Lung (tissue), 12 donors: ENCODE measurements around the gene LITAF. TPM values are rescaled to one million over a fixed set of nuclear protein-coding genes. Genes with fewer than 3 reads are reported as not detected.

Source experiments
- ATAC-seq: fragments of 200-7000 bp; cut with Tn5 transposase; one replicate; pipeline ENCODE4 v1.9.1; 2020; ENCODE audit warnings: moderate number of reproducible peaks; ENCODE audit not compliant: insufficient read depth, low FRiP score
- DNase-seq, 3 donors: peaks; one replicate each; pipeline ENCODE4 v3.0.0-alpha.2; 2013 to 2017
- H3K27ac ChIP-seq, 2 donors: one replicate each; pipeline ENCODE4 v1.5.1; 2013; ENCODE audit warnings: mild to moderate bottlenecking in 2 of 2, moderate library complexity in 2 of 2, control low read depth in 1 of 2, inconsistent platforms in 1 of 2, low read depth in 1 of 2, low read length in 1 of 2
- H3K27me3 ChIP-seq, 3 donors: one replicate each; pipeline ENCODE4 v1.5.1; 2013; ENCODE audit warnings: low read length in 2 of 3; ENCODE audit not compliant: control insufficient read depth in 3 of 3, insufficient read depth in 3 of 3
- H3K36me3 ChIP-seq, 4 donors: one replicate each; pipeline ENCODE4 v1.5.1; 2013; ENCODE audit warnings: low read length in 4 of 4, mild to moderate bottlenecking in 1 of 4, moderate library complexity in 1 of 4; ENCODE audit not compliant: control insufficient read depth in 4 of 4, insufficient read depth in 4 of 4
- H3K4me1 ChIP-seq, 5 donors: one replicate each; pipeline ENCODE4 v1.5.1; 2013; ENCODE audit warnings: low read length in 5 of 5, mild to moderate bottlenecking in 2 of 5, moderate library complexity in 1 of 5; ENCODE audit not compliant: control insufficient read depth in 5 of 5, insufficient read depth in 5 of 5
- H3K4me3 ChIP-seq: one replicate; pipeline ENCODE4 v1.5.1; 2013; ENCODE audit warnings: mild to moderate bottlenecking, control low read depth, moderate library complexity
- H3K9ac ChIP-seq, 2 donors: one replicate each; pipeline ENCODE4 v1.5.1; 2013; ENCODE audit warnings: low read length in 2 of 2, control low read depth in 1 of 2; ENCODE audit not compliant: insufficient read depth in 1 of 2
- H3K9me3 ChIP-seq, 4 donors: one replicate each; pipeline ENCODE4 v1.5.1; 2013; ENCODE audit warnings: low read length in 3 of 4, mild to moderate bottlenecking in 1 of 4, moderate library complexity in 1 of 4; ENCODE audit not compliant: control insufficient read depth in 4 of 4, insufficient read depth in 3 of 4
- CTCF ChIP-seq: IDR thresholded peaks from 2 replicates; pipeline ENCODE4 v1.5.1; 2012; ENCODE audit warnings: mild to moderate bottlenecking; ENCODE audit errors: control extremely low read depth, extremely low read depth
- WGBS, 2 donors: extraction: QIAGEN DNeasy Blood & Tissue Kit; methylation state at CpG; one replicate each; pipeline ENCODE4 v1.1.7; 2013; 5-methylcytosine and 5-hydroxymethylcytosine counted together
- polyA plus RNA-seq, 2 donors: library from polyadenylated mRNA; stranded (reverse); fragments of 200-250 nt; gene quantifications; one replicate each; pipeline ENCODE4 v1.2.1, GENCODE V29; 2013
- total RNA-seq, 2 donors: library from RNA; depleted of rRNA in 1 of 2; stranded (reverse); fragments of >200 nt in 1 of 2; gene quantifications; one replicate each; pipeline ENCODE4 v1.2.1, GENCODE V29; 2014 to 2021
- donor health status: control.
- donor health status: control.
- donor health status: Bipolar disorder and iron deficiency.
- donor health status: healthy.
- donor health status: DM: yes; HTN: yes; CAD: no.

LITAF gene
- total and polyA plus RNA-seq, 4 donors: 66.4 to 406 (median 146) TPM

GRCh38 chr16:11526655-11527350, 59.9 kb downstream of the LITAF start:
- 25 to 38% methylated on average over 18 of the region's 18 CpGs for WGBS, 2 donors
- DNase-seq (peak; percentile 18 to 27 (median 23)), ATAC-seq (no peak)
- Histone ChIP-seq H3K27ac (no peak overlapping the region), H3K9ac (no peak overlapping the region), H3K27me3 (peaks cover 0 to 4% (median 3%) of the 10 kb centered on the region in 3 donors), H3K36me3 (no peaks in the 10 kb centered on the region), H3K9me3 (peaks cover 0 to 3% (median 0%) of the 10 kb centered on the region in 4 donors), H3K4me1 (no peaks in the 10 kb centered on the region), H3K4me3 (no peak overlapping the region)
- no peak for TF ChIP-seq CTCF

- Histone ChIP-seq H3K27me3 (peaks cover 0 to 4% (median 3%) of the 10 kb centered on the region in 3 donors), H3K4me1 (no peaks in the 10 kb centered on the region), H3K9ac (no peak overlapping the region), H3K27ac (no peak overlapping the region), H3K36me3 (no peaks in the 10 kb centered on the region), H3K9me3 (peaks cover 0 to 7% (median 4%) of the 10 kb centered on the region in 4 donors), H3K4me3 (no peak overlapping the region)
- TF ChIP-seq CTCF: no peak
- no peak for ATAC-seq
- no peak for DNase-seq
- 82 to 86% methylated on average over 5 to 6 of the region's 6 CpGs for WGBS, 2 donors
Measured at GRCh38 chr16:11524098-11524760, 62.5 kb downstream of the LITAF start.

GRCh38 chr16:11521055-11521454, 65.7 kb downstream of the LITAF start:
- ATAC-seq (no peak), DNase-seq (no peak)
- no peak for TF ChIP-seq CTCF
- H3K9me3 ChIP-seq: peaks cover 0 to 7% (median 4%) of the 10 kb centered on the region in 4 donors
- H3K4me3 ChIP-seq: no peak overlapping the region
- no peaks in the 10 kb centered on the region for H3K4me1 ChIP-seq
- H3K27me3 ChIP-seq: no peaks in the 10 kb centered on the region
- H3K27ac ChIP-seq: no peak overlapping the region
- 93 to 95% methylated on average over 1 of the region's 1 CpG for WGBS, 2 donors
- no peaks in the 10 kb centered on the region for H3K36me3 ChIP-seq
- H3K9ac ChIP-seq: no peak overlapping the region
